ENCODE data around the gene ZC3H18.
A peak's percentile ranks its signal among the peaks of the same experiment; 100 is the strongest.

GRCh38 chr16:88665148-88665547 is 94.9 kb downstream of the ZC3H18 start:
- TF ChIP-seq POLR2AphosphoS5 (IDR thresholded peaks at IDR 0.05) (peak in 1 of 3 donors; percentile 32), CTCF (IDR thresholded peaks at IDR 0.05) (no peak), EP300 (IDR thresholded peaks at IDR 0.05) (no peak), POLR2A (IDR thresholded peaks at IDR 0.05) (no peak)

Data from stomach (tissue), 4 donors.